Gastrocnemius medialis (tissue), 4 donors: ENCODE data around the gene CERS5. TPM values are rescaled to one million over a fixed set of nuclear protein-coding genes. Genes with fewer than 3 reads are reported as not detected.
A peak's percentile ranks its signal among the peaks of the same experiment; 100 is the strongest.

Experiments used
- ATAC-seq, 2 donors: fragments of 150-250 bp; one replicate each; pipeline ENCODE4 v1.9.1; 2016
- DNase-seq, 2 donors: peaks; one replicate each; pipeline ENCODE4 v3.0.0-alpha.2; 2019
- H3K27ac ChIP-seq, 4 donors: fragments of 200-600 bp; sonication (generic); 1 replicate in 1 of 4; 2 replicates in 3 of 4; pipeline ENCODE4 v1.5.1; 2016 to 2018; ENCODE audit warnings: mild to moderate bottlenecking in 2 of 4, moderate library complexity in 1 of 4
- H3K27me3 ChIP-seq, 3 donors: fragments of 200-600 bp; sonication (generic) in 2 of 3; 1 replicate in 1 of 3; 2 replicates in 2 of 3; pipeline versions ENCODE4 v1.5.1 to v1.6.0; 2016 to 2019; ENCODE audit warnings: mild to moderate bottlenecking in 1 of 3, moderate library complexity in 1 of 3
- H3K36me3 ChIP-seq, 2 donors: fragments of 200-600 bp; sonication (generic) in 1 of 2; one replicate each; pipeline ENCODE4 v1.5.1; 2017 to 2018
- H3K4me1 ChIP-seq, 2 donors: fragments of 200-600 bp; sonication (generic) in 1 of 2; one replicate each; pipeline ENCODE4 v1.5.1; 2016 to 2017; ENCODE audit warnings: mild to moderate bottlenecking in 2 of 2
- H3K4me3 ChIP-seq, 4 donors: fragments of 200-600 bp; sonication (generic) in 3 of 4; 1 replicate in 1 of 4; 2 replicates in 3 of 4; pipeline ENCODE4 v1.5.1; 2016 to 2019; ENCODE audit warnings: mild to moderate bottlenecking in 2 of 4
- H3K9me3 ChIP-seq, 3 donors: fragments of 200-600 bp; sonication (generic) in 2 of 3; 1 replicate in 1 of 3; 2 replicates in 2 of 3; pipeline ENCODE4 v1.5.1; 2016 to 2019
- POLR2A ChIP-seq, 2 donors: fragments of 450-650 bp; IDR thresholded peaks; one replicate each; pipeline ENCODE4 v1.6.1; 2017; ENCODE audit warnings: antibody characterized with exemption in 2 of 2, mild to moderate bottlenecking in 2 of 2, moderate library complexity in 2 of 2
- in situ Hi-C, 4 donors: fragments of 200-750 bp; cut with MboI; loops; one replicate each; pipeline versions ENCODE4 v1.15.0 to v1.8.0; 2017; ENCODE audit warnings: low sequenced_read_pairs in 4 of 4
- intact Hi-C: fragments of 100-400 bp; cut with DNase I; formaldehyde crosslinking; loops from one replicate; pipeline ENCODE4 v1.15.1; 2023; ENCODE audit warnings: low total_unique reads
- total RNA-seq, 4 donors: library from RNA; depleted of rRNA; stranded (reverse); fragments of >200 nt; gene quantifications; one replicate each; pipeline versions ENCODE4 v1.1.0 to v1.2.3, GENCODE V29; 2016
- TF ChIP-seq, protein P1 (sequence below), 5 experiments: fragments of 450-650 bp in 3 of 5; fragments of 200-600 bp in 2 of 5; sonication (generic) in 2 of 5; IDR thresholded peaks in 4 of 5; conservative IDR thresholded peaks in 1 of 5; 1 replicate in 4 of 5; 2 replicates in 1 of 5; pipeline ENCODE4 v1.5.1; 2016 to 2019; ENCODE audit warnings: antibody characterized with exemption in 5 of 5, mild to moderate bottlenecking in 3 of 5, moderate library complexity in 3 of 5

Gene CERS5
- total RNA-seq, 4 donors from 2014 or later: 5.4 to 9.2 (median 7.3) TPM

DNA sequence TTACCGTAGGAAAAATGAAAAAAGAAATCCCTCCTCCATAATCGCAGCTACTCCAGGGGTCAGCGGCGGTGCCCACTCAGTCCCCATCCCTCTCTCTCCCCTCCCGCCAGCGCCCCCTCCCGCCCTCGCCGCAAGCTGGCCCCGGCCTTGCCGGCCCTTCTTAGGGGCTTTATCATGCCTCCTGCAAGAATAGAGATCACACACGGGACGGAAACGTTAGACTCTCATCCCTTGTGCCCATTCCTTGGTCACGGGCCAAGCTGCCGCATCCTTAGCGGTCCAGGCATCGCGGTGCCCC lies 55.8 kb downstream of the CERS5 start:
- no peaks in the 10 kb centered on the region for H3K9me3 ChIP-seq
- no peaks in the 10 kb centered on the region for H3K27me3 ChIP-seq
- peak; percentile 1 to 2 for ATAC-seq
- H3K4me1 ChIP-seq: peaks cover 67 to 83% of the 10 kb centered on the region in 2 donors
- intact Hi-C loops: loop anchor here (1.0 to 5.0 kb wide), 5 partner anchors 56 to 369 kb away; partner anchors contain the start of genes CERS5, LARP4, RACGAP1 and TMBIM6
- DNase-seq: no peak
- in situ Hi-C loops: no loop called here
- H3K4me3 ChIP-seq: peak overlapping the region; percentile 45 to 96 (median 50)
- peak overlapping the region; percentile 92 to 95 (median 95) for H3K27ac ChIP-seq
- TF ChIP-seq POLR2A (IDR thresholded peaks at IDR 0.05): no peak
- TF ChIP-seq, protein P1, sequence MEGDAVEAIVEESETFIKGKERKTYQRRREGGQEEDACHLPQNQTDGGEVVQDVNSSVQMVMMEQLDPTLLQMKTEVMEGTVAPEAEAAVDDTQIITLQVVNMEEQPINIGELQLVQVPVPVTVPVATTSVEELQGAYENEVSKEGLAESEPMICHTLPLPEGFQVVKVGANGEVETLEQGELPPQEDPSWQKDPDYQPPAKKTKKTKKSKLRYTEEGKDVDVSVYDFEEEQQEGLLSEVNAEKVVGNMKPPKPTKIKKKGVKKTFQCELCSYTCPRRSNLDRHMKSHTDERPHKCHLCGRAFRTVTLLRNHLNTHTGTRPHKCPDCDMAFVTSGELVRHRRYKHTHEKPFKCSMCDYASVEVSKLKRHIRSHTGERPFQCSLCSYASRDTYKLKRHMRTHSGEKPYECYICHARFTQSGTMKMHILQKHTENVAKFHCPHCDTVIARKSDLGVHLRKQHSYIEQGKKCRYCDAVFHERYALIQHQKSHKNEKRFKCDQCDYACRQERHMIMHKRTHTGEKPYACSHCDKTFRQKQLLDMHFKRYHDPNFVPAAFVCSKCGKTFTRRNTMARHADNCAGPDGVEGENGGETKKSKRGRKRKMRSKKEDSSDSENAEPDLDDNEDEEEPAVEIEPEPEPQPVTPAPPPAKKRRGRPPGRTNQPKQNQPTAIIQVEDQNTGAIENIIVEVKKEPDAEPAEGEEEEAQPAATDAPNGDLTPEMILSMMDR (IDR thresholded peaks at IDR 0.05 in 4 of 5, conservative IDR thresholded peaks at IDR 0.05 in 1 of 5): no peak
- peaks cover 0 to 6% of the 10 kb centered on the region in 2 donors for H3K36me3 ChIP-seq

DNA sequence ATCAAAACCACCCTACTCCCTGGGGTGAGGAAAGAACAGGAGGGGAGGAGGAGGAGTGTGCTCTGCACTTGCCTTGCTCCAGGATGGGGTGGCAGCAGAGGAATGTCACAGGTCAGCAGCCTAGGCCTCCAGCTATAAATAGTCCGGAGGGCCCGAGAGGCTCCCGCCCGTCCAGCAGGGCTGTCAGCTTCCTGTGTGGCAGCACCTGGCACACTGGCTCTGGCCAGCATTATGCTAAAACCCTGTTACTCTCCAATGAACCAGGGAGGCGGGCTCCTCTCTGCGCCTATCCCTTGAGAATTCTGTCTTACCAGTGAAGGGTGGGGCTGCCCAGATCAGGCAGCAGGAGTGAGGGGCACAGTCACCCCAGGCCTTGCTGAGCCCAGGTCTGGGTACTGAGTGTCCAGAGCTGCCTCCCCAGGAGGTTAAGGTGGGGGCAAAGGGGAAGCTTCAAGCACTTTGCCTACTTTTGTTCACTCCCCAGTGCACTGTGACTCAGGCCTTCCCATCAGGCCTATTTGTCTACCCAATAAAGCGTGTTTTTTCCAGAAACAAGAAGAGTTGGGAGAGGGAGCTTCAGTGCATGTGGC lies 56.3 kb downstream of the CERS5 start:
- peak; percentile 85 to 96 for DNase-seq
- ATAC-seq: peak; percentile 49 to 59
- TF ChIP-seq POLR2A (IDR thresholded peaks at IDR 0.05): peak; percentile 41 to 55
- TF ChIP-seq, protein P1 (IDR thresholded peaks at IDR 0.05 in 4 of 5, conservative IDR thresholded peaks at IDR 0.05 in 1 of 5): no peak
- H3K27me3 ChIP-seq: no peaks in the 10 kb centered on the region
- intact Hi-C loops (loop anchor here (1.0 to 5.0 kb wide), 5 partner anchors 56 to 369 kb away; partner anchors contain the start of genes CERS5, LARP4, RACGAP1 and TMBIM6), in situ Hi-C loops (no loop called here)
- H3K4me3 ChIP-seq: peak overlapping the region; percentile 45 to 96 (median 50)
- peaks cover 0 to 6% of the 10 kb centered on the region in 2 donors for H3K36me3 ChIP-seq
- H3K4me1 ChIP-seq: peaks cover 70 to 83% of the 10 kb centered on the region in 2 donors
- H3K9me3 ChIP-seq: no peaks in the 10 kb centered on the region
- peak overlapping the region; percentile 92 to 95 (median 95) for H3K27ac ChIP-seq

DNA sequence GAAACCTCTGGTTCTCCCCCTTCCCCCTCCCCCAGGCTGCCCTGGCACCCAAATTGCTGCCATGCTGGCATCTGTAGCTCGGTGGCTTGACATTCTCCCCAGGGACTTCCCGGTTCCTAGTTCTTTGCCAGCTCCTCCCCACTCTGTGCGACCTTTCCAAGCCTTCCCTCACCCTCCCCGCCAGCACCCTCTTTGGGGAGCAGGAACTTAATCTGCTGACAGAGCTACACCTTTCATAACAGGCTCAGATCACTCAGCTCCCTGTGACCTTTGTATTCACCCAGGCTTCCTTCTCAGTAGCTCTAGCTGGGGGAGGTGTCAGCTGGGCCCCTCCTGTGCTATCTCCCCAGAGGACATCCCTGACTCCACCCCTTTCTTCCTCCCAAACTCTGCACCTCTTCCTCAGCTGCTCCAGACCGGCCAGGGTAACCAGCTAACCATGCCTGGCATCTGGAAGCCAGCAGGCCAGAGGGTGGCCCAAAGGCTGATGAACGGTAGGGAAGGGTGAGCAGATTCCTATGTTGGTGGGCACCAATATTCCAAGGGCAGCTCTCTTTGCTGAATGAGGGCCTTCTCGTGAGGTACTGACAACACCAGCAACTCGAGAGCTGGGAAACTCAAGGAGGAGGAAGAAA lies 56.9 kb downstream of the CERS5 start:
- intact Hi-C loops: loop anchor here (5.0 kb wide), 3 partner anchors 132 to 368 kb away; partner anchors contain the start of genes LARP4 and TMBIM6
- peak; percentile 5 to 38 for ATAC-seq
- Histone ChIP-seq H3K27ac (peak overlapping the region; percentile 92 to 95 (median 95)), H3K9me3 (no peaks in the 10 kb centered on the region), H3K4me3 (peak overlapping the region in 3 of 4 donors; percentile 1 to 96 (median 45)), H3K4me1 (peaks cover 76 to 85% of the 10 kb centered on the region in 2 donors), H3K27me3 (no peaks in the 10 kb centered on the region), H3K36me3 (peaks cover 0 to 6% of the 10 kb centered on the region in 2 donors)
- DNase-seq: peak; percentile 50 to 91
- in situ Hi-C loops: no loop called here
- TF ChIP-seq, protein P1 (IDR thresholded peaks at IDR 0.05 in 4 of 5, conservative IDR thresholded peaks at IDR 0.05 in 1 of 5): no peak
- TF ChIP-seq POLR2A (IDR thresholded peaks at IDR 0.05): no peak

DNA sequence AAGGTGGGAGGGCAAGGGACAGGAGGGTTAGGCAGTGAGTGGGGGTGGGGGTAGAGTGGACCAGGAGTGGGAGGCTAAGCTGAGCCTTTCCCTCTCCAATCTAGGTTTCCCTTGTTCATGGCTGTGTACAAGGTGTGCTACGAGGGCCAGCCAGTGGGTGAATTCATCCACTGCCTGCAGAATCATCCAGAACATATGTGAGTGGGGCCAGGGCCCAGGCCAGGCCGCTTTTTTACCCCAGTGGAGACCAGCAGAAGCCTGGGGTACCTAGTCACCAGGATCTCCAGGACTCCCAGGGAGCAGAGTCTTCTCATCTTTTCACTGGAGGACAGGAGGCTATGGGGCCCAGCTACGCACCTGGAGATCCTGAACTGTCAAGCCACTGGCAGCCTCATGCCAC lies 57.9 kb downstream of the CERS5 start:
- Histone ChIP-seq H3K36me3 (peaks cover 0 to 6% of the 10 kb centered on the region in 2 donors), H3K9me3 (no peaks in the 10 kb centered on the region), H3K27me3 (no peaks in the 10 kb centered on the region), H3K27ac (peak overlapping the region; percentile 92 to 95 (median 95)), H3K4me3 (peak overlapping the region in 1 of 4 donors; percentile 12), H3K4me1 (peaks cover 80 to 88% of the 10 kb centered on the region in 2 donors)
- intact Hi-C loops: no loop called here
- TF ChIP-seq, protein P1 (IDR thresholded peaks at IDR 0.05 in 4 of 5, conservative IDR thresholded peaks at IDR 0.05 in 1 of 5): no peak
- TF ChIP-seq POLR2A (IDR thresholded peaks at IDR 0.05): no peak
- ATAC-seq (no peak), DNase-seq (peak in 1 of 2 donors; percentile 50)
- in situ Hi-C loops: loop anchor here in 1 of 4 donors (10.0 kb wide), 1 partner anchor 55 kb away; the partner anchor contains the start of gene CERS5
